Measurements from ENCODE around the gene MOB3C.

Gene MOB3C

DNA sequence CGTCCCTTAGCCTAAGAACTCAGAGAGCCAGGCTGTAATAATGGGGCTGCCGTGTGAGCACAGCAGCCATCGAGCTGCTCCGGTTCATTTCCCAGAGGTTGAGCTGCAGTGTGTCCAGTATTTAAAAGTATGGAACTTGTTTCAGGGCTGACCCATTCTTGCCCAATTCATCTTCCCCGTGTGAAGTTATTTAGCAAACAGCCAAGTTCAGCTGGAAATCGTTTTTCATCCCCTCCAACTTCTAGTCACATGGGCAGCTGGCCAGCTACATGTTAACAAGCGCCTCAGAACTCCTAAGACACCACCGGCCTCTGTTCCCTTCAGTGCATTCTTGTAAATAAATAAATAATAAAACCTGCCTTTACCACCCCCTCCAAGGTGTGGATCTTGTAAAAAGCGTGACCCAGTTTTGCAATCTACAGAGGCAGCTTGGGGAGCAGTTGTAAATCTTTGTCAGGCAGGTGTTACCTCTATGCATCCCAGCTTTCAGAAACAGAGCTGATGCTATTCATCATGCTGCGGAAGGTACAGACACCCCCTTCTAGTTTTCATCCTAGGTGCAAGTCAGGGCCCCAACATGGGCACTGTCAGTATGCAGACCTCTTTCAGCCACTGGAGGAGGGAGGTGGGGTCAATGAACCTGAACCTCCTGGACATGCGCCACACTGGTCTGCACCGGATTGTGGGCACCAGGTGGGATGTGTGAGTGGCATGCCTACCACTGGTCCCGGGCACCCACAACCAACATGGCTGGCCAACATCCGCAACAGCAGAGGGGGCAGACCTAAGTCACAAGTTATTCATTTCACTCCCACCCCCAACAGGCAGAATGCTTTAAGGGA, 46.5 kb downstream of the MOB3C start:
- DNase-seq: no peak

DNA sequence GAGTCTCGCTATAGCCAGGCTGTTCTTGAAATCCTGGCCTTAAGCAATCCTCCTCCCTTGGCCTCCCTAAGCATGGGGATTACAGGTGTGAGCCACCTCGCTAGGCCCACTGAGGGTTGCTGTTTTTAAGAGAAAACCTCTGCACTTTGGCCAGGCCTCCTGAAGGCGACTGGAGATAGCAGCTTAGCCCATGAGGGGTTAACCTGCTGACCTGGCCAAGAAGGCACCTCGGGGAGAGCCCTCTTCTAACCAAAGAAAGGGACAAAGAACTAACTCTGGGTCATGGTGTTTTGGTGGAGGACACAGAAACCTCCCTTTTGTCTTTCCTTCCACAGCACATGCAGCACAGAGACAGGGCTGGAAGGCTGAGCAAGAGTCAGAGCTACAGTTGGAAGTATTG, 47.5 kb downstream of the MOB3C start:
- DNase-seq: no peak

DNA sequence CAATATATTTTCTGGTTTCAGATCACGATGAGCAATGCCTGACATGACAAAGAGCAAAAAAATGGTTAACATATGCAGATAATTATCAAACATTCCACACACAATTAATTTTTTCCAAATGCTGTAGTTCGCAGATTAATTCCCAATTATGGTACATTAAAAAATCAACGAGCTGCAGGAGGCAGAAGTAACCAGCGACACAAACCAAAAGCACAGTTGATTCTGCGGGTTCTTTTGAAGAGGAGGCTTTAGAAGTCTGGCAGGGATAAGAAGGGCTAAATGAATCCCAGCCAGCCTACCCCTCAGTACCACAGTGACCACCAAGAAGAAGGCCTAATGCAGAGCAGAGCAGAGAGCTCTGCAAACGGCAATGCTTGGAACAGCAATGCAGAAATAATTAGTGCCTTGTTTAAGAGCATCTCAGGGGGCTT, 48.1 kb downstream of the MOB3C start:
- DNase-seq: no peak

DNA sequence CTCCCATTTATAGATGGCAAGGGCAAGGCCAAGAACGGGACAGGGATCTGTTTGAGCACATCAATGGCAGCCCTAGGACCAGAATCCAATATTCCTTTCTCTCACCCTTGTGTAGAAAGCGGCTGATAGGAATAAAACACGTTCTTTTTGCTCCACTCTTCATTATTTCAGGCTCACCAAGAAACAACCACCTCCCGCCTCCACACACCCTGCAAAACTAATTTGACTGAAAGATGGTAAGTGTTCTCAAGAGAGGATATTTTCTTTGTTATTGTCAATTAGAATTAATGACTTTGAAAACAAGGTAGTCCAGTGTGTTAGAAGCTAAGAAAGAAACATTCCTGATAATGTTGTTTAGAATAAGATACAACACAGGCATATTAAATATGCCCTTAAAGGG, 53.3 kb downstream of the MOB3C start:
- DNase-seq: no peak

DNA sequence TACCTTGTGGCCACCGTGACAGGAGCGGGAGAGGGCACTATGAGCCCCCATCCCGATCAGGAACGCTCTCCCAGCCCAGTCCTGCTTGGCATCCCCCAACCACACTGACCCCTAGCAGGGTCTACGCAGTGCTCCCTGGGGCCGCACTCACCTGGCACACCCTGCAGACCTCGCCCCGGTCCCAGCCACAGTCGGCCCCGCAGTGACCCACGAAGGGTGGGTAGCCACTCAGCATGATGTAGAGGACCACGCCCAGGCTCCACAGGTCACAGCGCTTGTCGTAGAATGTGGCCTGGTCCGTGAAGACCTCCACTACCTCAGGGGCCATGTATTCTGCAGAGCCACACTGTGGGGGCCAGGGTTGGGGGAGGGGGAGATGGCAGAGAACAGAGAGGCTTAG, 54.1 kb downstream of the MOB3C start:
- DNase-seq: no peak

DNA sequence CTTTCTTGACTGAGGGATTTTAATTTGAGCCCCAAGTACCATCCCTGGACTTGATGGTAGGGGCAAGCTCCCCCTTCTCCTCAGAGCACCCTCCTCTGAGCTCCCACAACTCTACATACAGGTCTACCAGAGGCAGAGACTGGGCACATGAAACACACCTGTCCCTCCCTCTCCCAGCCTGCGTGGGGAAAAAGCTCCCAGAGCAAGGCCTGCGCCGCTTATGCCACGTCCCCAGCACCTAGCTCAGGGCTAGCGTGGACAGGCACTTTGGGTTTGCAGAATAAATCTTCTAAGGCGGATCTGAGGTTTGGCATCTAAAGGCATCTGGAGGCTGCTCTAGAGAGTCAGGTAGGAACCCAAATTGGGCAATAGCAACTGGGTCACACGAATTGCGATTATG, 57.6 kb downstream of the MOB3C start:
- DNase-seq: no peak

DNA sequence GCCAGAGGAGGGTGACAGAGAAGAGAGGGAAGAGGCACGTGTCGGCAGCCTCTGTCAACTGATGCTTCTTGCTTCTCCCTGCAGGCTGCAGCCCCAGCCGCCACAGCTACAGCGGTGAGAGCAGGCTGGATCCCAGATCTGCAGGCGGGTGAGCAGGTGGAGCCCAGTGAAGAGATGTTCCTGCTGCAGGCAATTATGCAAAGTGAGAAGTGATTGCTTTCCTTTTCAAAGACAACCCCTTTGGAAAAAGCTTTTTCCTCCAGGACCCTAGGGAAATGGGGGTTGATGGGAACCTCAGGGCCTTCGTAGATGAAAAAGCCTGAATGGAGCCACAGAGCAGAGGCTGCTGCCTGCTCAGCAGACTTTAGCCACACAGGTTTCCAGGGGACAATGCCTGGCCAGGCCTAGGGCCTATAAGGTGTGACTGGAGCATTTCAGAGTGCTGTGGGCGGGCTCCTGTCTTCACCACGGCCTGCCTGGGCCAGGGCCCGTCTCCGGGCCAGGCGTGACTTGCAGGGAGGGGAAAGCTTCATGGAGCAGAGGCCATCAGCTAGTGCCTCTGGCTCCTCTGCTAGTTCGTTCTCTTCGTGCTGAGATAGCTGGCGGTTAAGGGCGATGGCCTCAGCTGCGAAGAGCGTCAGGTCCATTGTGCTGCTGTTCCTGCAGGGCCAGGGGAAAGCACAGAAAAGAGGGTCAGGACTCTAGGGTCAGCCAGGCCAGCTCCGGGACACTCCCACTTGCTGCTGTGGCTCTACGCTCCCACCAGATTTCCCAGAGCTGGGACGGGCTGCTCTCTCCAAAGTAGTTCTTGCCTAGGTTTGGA, 58.3 kb downstream of the MOB3C start:
- DNase-seq: no peak

Data from CD4-positive, alpha-beta T cell treated with Interleukin-10 for 1 hour (primary cell).